Skeletal muscle satellite cell (primary cell): ENCODE measurements around the gene NGB.

ENCODE experiments used
- H3K27me3 ChIP-seq: 2 replicates; pipeline ENCODE4 v1.7.0; 2013; ENCODE audit warnings: low read length; ENCODE audit not compliant: control insufficient read depth, insufficient read depth
- H3K36me3 ChIP-seq: 2 replicates; pipeline ENCODE4 v1.7.0; 2013; ENCODE audit warnings: mild to moderate bottlenecking, control low read depth, low read length; ENCODE audit not compliant: insufficient read depth
- H3K4me1 ChIP-seq: 2 replicates; pipeline ENCODE4 v1.7.0; 2013; ENCODE audit warnings: low read length; ENCODE audit not compliant: control insufficient read depth, insufficient read depth
- H3K4me2 ChIP-seq: 2 replicates; pipeline ENCODE4 v1.7.0; 2013; ENCODE audit warnings: mild to moderate bottlenecking, low read length
- H3K4me3 ChIP-seq: 2 replicates; pipeline ENCODE4 v1.7.0; 2013; ENCODE audit warnings: low read length
- H3K9ac ChIP-seq: 2 replicates; pipeline ENCODE4 v1.7.0; 2013; ENCODE audit warnings: mild to moderate bottlenecking, low read depth, low read length, moderate library complexity
- H3K9me3 ChIP-seq: replicated peaks from 2 replicates; pipeline ENCODE4 v1.7.0; 2013; ENCODE audit warnings: mild to moderate bottlenecking, control low read depth, low read length

The NGB gene

DNA sequence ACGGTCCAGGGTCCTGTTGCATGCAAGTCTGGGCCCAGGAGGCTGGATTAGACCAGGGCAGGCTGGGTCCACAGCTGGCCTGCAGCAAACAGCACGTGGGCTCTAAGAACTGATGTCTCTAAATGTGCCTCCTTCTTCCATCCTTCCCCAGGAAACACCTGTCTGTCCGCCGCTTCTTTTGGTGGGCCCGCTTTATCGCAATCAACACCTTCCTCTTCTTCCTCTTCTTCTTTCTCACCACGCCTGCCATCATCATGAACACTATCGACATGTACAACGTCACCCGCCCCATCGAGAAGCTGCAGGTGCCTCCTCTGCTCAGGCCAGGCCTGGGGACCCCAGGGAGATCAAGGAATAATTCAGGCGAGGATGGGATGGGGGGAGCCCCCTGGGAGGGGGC is 28.3 kb downstream of the NGB start:
- Histone ChIP-seq H3K9ac (no peak overlapping the region), H3K4me3 (no peak overlapping the region), H3K4me1 (no peaks in the 10 kb centered on the region), H3K36me3 (no peaks in the 10 kb centered on the region), H3K9me3 (no peaks in the 10 kb centered on the region), H3K27me3 (no peaks in the 10 kb centered on the region), H3K4me2 (no peak overlapping the region)

DNA sequence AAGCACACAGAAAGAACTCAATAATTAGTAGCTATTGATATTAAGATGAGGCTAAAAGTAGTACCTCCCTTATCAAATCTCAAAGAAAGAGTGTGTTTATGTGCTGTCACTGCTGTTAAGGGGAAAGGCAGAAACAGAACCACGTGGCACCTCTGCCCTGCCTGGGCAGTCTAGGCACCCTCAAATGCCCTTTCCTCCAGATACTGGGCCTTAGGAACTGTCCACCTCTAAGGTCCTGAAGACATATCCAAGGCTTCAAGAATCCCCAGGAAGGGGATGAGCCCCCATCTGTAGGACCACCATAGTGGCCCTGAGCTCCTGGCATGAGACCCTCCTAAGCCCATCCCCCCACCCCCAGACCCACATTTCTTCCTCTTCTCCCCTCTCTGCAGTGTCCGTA is 29.1 kb downstream of the NGB start:
- no peak overlapping the region for H3K4me2 ChIP-seq
- H3K4me1 ChIP-seq = no peaks in the 10 kb centered on the region
- no peak overlapping the region for H3K4me3 ChIP-seq
- H3K9ac ChIP-seq = no peak overlapping the region
- no peaks in the 10 kb centered on the region for H3K36me3 ChIP-seq
- H3K27me3 ChIP-seq = no peaks in the 10 kb centered on the region
- no peaks in the 10 kb centered on the region for H3K9me3 ChIP-seq

DNA sequence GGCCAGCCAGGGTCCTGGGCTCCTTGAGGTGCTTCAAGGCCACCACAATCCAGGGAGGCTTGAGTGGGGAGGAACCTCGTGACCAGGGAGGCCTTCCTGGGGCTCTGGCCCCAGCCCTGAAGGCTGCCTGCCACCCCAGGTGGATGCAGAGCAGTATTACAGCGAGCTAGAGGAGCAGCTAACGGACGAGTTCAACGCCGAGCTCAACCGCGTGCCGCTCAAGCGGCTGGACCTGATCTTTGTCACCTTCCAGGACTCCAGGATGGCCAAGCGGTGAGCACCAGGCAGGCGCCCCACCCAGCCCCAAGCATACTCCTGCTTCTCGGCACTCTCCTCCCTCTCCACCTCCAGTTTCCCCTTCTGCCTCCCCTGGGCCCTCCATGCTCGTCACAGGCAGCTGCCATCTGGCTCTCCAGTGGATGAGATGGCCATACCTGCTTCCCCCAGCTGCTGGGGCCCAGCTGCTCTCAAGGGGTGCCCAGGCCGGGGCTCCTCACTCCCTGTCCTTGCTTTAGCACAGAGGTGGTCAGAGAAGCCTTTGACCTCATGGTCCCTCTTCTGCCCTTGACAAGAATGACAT is 30.6 kb downstream of the NGB start:
- H3K4me3 ChIP-seq = no peak overlapping the region
- no peaks in the 10 kb centered on the region for H3K4me1 ChIP-seq
- H3K9me3 ChIP-seq = no peaks in the 10 kb centered on the region
- H3K9ac ChIP-seq = no peak overlapping the region
- no peaks in the 10 kb centered on the region for H3K27me3 ChIP-seq
- H3K4me2 ChIP-seq = no peak overlapping the region
- H3K36me3 ChIP-seq = no peaks in the 10 kb centered on the region

DNA sequence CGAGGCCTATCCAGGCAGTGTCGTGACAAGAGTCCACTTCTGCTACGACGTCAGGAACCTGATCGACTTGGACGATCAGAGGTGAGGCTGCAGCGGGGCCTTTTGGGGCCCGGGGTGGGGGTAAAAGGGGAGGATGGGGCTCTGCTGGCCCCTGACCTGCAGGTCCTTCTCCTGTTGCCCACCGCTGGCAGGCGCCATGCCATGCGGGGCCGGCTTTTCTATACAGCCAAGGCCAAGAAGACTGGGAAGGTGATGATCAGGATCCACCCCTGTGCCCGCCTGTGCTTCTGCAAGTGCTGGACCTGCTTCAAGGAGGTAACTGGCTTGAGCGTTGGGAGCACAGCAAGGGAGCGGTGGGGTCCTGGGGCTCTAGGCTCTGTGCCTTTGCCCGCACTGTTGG is 31.6 kb downstream of the NGB start:
- Histone ChIP-seq H3K36me3 (no peaks in the 10 kb centered on the region), H3K4me3 (no peak overlapping the region), H3K9ac (no peak overlapping the region), H3K9me3 (no peaks in the 10 kb centered on the region), H3K4me1 (no peaks in the 10 kb centered on the region), H3K4me2 (no peak overlapping the region), H3K27me3 (no peaks in the 10 kb centered on the region)

DNA sequence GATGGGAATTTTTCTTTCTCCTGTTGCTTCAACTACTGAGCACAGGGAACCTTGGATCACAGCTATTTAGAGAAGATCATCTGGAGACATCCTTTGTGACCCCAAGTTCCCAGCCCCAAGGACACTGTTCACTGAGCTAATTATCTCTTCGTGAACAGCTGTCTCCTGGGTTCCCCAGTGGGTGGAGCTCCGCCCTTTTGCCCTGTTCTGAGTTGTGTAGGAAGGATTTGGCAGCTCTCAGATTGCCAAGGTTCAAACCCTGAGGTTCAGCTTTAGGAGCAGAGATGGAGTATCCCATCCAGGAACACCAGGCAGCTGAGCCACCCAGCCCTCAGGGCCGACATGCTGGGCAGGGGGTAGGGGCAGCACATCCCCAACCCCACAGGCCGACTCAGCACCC is 32.0 kb downstream of the NGB start:
- Histone ChIP-seq H3K36me3 (no peaks in the 10 kb centered on the region), H3K4me3 (no peak overlapping the region), H3K4me1 (no peaks in the 10 kb centered on the region), H3K9me3 (no peaks in the 10 kb centered on the region), H3K27me3 (no peaks in the 10 kb centered on the region), H3K4me2 (no peak overlapping the region), H3K9ac (no peak overlapping the region)

DNA sequence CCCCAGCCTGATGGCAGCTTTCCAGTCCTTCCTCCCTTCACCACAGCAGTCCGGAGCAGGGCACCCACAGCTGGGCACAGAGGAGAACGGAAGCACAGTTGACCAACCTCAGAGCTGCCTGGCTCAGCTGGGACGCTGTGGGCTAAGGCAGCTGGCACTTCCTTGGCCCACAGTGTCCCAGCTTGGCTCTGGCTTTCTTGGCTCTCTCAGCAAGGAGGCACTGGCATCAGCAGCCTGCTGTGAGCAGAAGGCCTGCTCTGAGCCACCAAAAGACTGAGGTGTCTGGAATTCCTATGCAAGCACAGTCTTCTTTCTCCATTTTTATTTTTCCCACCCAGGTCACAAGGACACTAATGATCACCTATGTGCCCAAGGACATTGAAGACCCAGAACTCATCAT is 32.6 kb downstream of the NGB start:
- no peak overlapping the region for H3K4me2 ChIP-seq
- no peak overlapping the region for H3K9ac ChIP-seq
- no peaks in the 10 kb centered on the region for H3K27me3 ChIP-seq
- no peaks in the 10 kb centered on the region for H3K4me1 ChIP-seq
- no peaks in the 10 kb centered on the region for H3K9me3 ChIP-seq
- H3K4me3 ChIP-seq = no peak overlapping the region
- H3K36me3 ChIP-seq = no peaks in the 10 kb centered on the region

DNA sequence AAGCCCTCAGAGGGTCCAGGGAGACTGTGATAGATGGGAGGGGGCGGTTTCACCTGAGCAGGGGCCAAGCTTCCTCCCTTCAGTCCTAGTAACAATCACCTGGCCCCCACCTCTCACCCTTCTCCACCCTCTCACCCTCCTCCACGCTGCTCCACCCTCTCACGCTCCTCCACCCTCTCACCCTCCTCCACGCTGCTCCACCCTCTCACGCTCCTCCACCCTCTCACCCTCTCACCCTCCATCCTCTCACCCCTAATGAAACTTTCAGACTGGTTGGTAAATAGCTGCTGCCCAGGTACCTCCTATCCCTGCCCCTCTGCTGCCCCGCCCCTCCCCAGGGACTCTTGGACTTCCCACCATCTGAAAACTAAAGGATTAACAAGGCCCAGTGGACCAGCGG is 34.2 kb downstream of the NGB start:
- H3K4me1 ChIP-seq = no peaks in the 10 kb centered on the region
- H3K9me3 ChIP-seq = no peaks in the 10 kb centered on the region
- H3K9ac ChIP-seq = no peak overlapping the region
- H3K4me3 ChIP-seq = no peak overlapping the region
- H3K27me3 ChIP-seq = peaks cover 4% of the 10 kb centered on the region
- no peaks in the 10 kb centered on the region for H3K36me3 ChIP-seq
- H3K4me2 ChIP-seq = no peak overlapping the region

DNA sequence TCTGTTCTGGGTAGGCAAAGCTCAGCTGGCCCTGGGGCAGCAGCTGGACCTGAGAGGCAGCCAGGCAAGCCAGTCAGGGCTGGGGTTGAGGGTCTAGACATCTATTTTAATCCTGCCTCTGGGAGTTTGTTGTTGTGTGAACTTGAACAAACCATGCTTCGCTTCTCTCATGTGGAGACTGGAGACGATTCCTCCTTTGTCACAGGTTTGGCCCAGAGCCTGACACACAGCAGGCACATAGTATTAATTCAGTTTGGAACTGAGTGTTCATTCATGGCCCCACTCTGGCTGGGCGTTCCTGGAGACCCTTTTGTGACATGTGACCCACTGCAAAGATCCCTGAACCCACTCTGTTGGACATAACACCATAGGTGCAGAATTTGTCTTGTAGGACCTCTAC is 39.3 kb downstream of the NGB start:
- H3K36me3 ChIP-seq = no peaks in the 10 kb centered on the region
- H3K4me2 ChIP-seq = no peak overlapping the region
- no peak overlapping the region for H3K4me3 ChIP-seq
- H3K9ac ChIP-seq = no peak overlapping the region
- H3K4me1 ChIP-seq = no peaks in the 10 kb centered on the region
- no peaks in the 10 kb centered on the region for H3K9me3 ChIP-seq
- peaks cover 4% of the 10 kb centered on the region for H3K27me3 ChIP-seq

DNA sequence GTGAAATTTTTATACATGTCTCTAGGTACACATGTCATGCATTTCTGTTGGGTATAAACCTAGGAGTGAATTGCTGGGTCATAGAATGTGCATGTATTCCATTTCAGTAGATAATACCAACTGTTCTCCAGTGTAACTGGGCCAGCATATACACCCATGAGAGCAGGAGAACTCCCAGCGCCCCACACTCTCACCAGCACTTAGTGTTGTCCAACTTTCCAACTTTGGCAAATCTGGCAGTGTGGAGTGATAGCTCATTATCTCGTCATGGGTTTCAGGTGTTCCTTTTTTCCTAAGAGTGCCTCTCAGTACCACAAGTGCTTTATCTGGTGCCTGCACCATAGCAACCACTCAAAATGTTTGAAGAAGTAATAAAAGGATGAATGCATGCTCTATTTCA is 40.1 kb downstream of the NGB start:
- H3K36me3 ChIP-seq = no peaks in the 10 kb centered on the region
- H3K9me3 ChIP-seq = no peaks in the 10 kb centered on the region
- H3K27me3 ChIP-seq = peaks cover 4% of the 10 kb centered on the region

DNA sequence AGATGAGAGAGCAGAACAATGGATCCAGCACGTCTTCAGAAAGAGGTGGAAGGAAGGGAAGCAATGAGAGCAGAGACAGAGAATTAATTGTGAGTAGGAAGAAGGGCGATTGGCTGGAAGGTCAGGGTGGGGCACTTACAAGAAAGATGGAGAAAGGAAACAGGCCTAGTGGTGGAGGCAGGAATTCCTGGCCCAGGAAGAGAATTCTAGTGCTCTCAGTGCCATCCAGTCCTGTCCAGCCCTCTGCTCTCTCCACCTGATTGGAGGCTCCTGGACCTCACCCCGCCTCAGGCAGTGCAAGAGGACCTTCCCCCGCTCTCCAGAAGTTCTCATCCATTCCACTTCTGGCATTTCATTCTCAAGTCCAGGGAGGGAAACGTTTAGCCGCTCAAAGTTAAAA is 43.0 kb downstream of the NGB start:
- H3K4me2 ChIP-seq = no peak overlapping the region
- H3K9me3 ChIP-seq = no peaks in the 10 kb centered on the region
- H3K36me3 ChIP-seq = no peaks in the 10 kb centered on the region
- H3K27me3 ChIP-seq = peaks cover 4% of the 10 kb centered on the region
- H3K9ac ChIP-seq = no peak overlapping the region
- H3K4me3 ChIP-seq = no peak overlapping the region
- H3K4me1 ChIP-seq = no peaks in the 10 kb centered on the region

More for the DNA sequence above, 40.1 kb downstream of the NGB start:
- no peak overlapping the region for H3K9ac ChIP-seq
- H3K4me3 ChIP-seq = no peak overlapping the region
- H3K4me2 ChIP-seq = no peak overlapping the region
- H3K4me1 ChIP-seq = no peaks in the 10 kb centered on the region

DNA sequence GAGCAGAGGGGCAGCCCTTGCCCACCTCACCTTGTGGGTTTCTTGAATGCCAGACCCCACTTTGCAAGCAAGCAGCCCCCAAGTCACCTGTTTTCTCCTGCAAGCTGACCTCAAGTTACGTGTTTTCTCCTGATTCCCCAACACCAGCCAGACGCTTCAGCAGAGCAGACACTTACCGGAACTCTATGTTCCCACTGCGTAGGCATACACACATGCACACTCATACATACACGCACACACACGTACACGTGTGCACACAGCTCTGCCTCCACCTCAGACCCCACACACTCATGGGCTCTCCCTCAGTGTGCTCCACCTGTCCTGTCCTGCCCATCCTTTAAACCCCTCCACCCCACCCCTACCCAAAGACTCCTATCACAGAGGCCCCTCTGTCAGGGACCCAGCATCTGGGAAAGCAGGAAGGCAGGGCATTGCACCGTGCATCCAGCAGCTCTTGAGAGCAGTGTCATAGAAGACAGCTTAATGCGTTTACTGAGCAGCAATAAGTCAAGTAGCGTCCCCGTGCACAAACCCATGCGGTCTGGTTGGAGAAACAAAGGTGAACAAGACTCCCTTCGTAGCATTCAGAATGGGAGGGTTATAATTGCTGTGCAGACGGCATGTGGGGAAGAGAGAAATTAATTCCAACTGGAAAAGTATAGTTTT is 45.0 kb downstream of the NGB start:
- Histone ChIP-seq H3K4me1 (no peaks in the 10 kb centered on the region), H3K9me3 (no peaks in the 10 kb centered on the region), H3K4me3 (no peak overlapping the region), H3K27me3 (peaks cover 11% of the 10 kb centered on the region), H3K36me3 (no peaks in the 10 kb centered on the region), H3K4me2 (no peak overlapping the region), H3K9ac (no peak overlapping the region)

DNA sequence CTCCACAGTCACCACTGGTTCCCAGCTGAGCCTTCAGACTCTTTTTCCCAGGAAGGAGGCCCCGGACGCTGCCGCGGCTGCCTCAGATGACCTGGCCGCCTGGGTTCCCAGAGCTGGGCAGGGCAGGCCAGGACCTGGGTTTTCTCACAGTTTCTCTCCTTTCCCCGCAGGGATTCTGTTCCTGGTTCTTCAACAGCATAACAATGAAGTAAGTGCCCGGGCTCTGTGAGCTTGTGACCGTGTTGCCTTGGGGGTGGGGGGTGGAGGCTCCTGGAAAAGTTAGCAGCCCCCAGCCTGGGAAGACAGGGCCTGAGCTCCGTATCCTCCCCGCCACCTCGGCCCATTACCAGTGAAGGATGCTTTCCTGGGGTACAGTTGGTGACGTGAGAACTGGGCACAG is 45.8 kb downstream of the NGB start:
- Histone ChIP-seq H3K4me2 (no peak overlapping the region), H3K9me3 (no peaks in the 10 kb centered on the region), H3K36me3 (no peaks in the 10 kb centered on the region), H3K4me1 (no peaks in the 10 kb centered on the region), H3K4me3 (no peak overlapping the region), H3K27me3 (peaks cover 12% of the 10 kb centered on the region), H3K9ac (no peak overlapping the region)
